Measurements from ENCODE around the gene CHRM4.

Gene CHRM4

GRCh38 chr11:46404476-46405017, 13.0 kb upstream of the CHRM4 start:
- H2BK15ac ChIP-seq (ENCODE audit: low read length), result no peak overlapping the region
- peaks cover 0 to 2% of the 10 kb centered on the region in 2 donors for H3K4me1 ChIP-seq (ENCODE audit: control insufficient read depth in 2 of 2, insufficient read depth in 1 of 2, low read depth in 1 of 2, low read length in 2 of 2)
- H3K79me1 ChIP-seq (ENCODE audit: low read depth, low read length), result no peaks in the 10 kb centered on the region
- no peaks in the 10 kb centered on the region for H3K9me3 ChIP-seq (replicated peaks in 1 of 2; ENCODE audit: control insufficient read depth in 2 of 2, insufficient read depth in 1 of 2, low read depth in 1 of 2, low read length in 2 of 2)
- H4K8ac ChIP-seq (ENCODE audit: low read depth, low read length), result no peak overlapping the region
- no peak overlapping the region for H2AK5ac ChIP-seq (ENCODE audit: low read depth, low read length)
- H4K91ac ChIP-seq (ENCODE audit: low read depth, low read length, poor library complexity), result no peak overlapping the region
- no peak overlapping the region for H3K4me2 ChIP-seq (ENCODE audit: insufficient read depth, low read length, poor library complexity, severe bottlenecking)
- H3K4ac ChIP-seq (ENCODE audit: low read length), result no peak overlapping the region
- H2AFZ ChIP-seq (ENCODE audit: low read length), result no peak overlapping the region
- WGBS, 2 donors (ENCODE audit: extremely low coverage in 2 of 2, insufficient read length in 2 of 2, insufficient replicate concordance in 1 of 2), result no CpG with 5 or more reads among the region's 5 CpGs
- H3K18ac ChIP-seq (ENCODE audit: low read length), result no peak overlapping the region
- no peak overlapping the region for H3K27ac ChIP-seq (replicated peaks; ENCODE audit: low read length)
- H3K14ac ChIP-seq (ENCODE audit: low read length), result no peak overlapping the region
- no peak overlapping the region for H3K23ac ChIP-seq (ENCODE audit: low read depth, low read length, poor library complexity)
- peaks cover 25 to 70% of the 10 kb centered on the region in 2 donors for H3K36me3 ChIP-seq (replicated peaks in 1 of 2; ENCODE audit: control insufficient read depth in 2 of 2, insufficient read depth in 2 of 2, low read length in 2 of 2)
- peak overlapping the region in 1 of 2 donors; percentile 21 for H3K4me3 ChIP-seq (ENCODE audit: low read length in 2 of 2)
- H2BK12ac ChIP-seq (ENCODE audit: low read length), result no peak overlapping the region
- DNase-seq (ENCODE audit: low spot score), result no peak
- H2BK5ac ChIP-seq (ENCODE audit: low read length), result no peak overlapping the region
- no peak overlapping the region for H2BK120ac ChIP-seq (ENCODE audit: low read depth, low read length)
- H3K9ac ChIP-seq (ENCODE audit: low read depth, low read length, poor library complexity), result no peak overlapping the region
- H3K27me3 ChIP-seq (ENCODE audit: control insufficient read depth in 3 of 3, insufficient read depth in 3 of 3, low read depth in 1 of 3, low read length in 3 of 3), result no peaks in the 10 kb centered on the region

GRCh38 chr11:46402957-46403902, 11.7 kb upstream of the CHRM4 start:
- Histone ChIP-seq H3K27ac (replicated peaks; ENCODE audit: low read length) (no peak overlapping the region), H3K36me3 (replicated peaks in 1 of 2; ENCODE audit: control insufficient read depth in 2 of 2, insufficient read depth in 2 of 2, low read length in 2 of 2) (peaks cover 17 to 61% of the 10 kb centered on the region in 2 donors)
- WGBS, 2 donors (ENCODE audit: extremely low coverage in 2 of 2, insufficient read length in 2 of 2, insufficient replicate concordance in 1 of 2), result no CpG with 5 or more reads among the region's 6 CpGs

GRCh38 chr11:46397526-46397925, 6.0 kb upstream of the CHRM4 start:
- H3K79me1 ChIP-seq (ENCODE audit: low read depth, low read length), result no peaks in the 10 kb centered on the region
- no peak overlapping the region for H2BK12ac ChIP-seq (ENCODE audit: low read length)
- no peak overlapping the region for H3K27ac ChIP-seq (replicated peaks; ENCODE audit: low read length)
- no peak overlapping the region for H4K91ac ChIP-seq (ENCODE audit: low read depth, low read length, poor library complexity)
- H3K4me3 ChIP-seq (ENCODE audit: low read length in 2 of 2), result peak overlapping the region in 1 of 2 donors; percentile 34
- H2BK15ac ChIP-seq (ENCODE audit: low read length), result no peak overlapping the region
- H3K18ac ChIP-seq (ENCODE audit: low read length), result no peak overlapping the region
- no CpG with 5 or more reads among the region's 19 CpGs for WGBS, 2 donors (ENCODE audit: extremely low coverage in 2 of 2, insufficient read length in 2 of 2, insufficient replicate concordance in 1 of 2)
- H3K36me3 ChIP-seq (replicated peaks in 1 of 2; ENCODE audit: control insufficient read depth in 2 of 2, insufficient read depth in 2 of 2, low read length in 2 of 2), result peaks cover 13 to 41% of the 10 kb centered on the region in 2 donors
- H2BK5ac ChIP-seq (ENCODE audit: low read length), result no peak overlapping the region
- H3K23ac ChIP-seq (ENCODE audit: low read depth, low read length, poor library complexity), result no peak overlapping the region
- no peaks in the 10 kb centered on the region for H3K9me3 ChIP-seq (replicated peaks in 1 of 2; ENCODE audit: control insufficient read depth in 2 of 2, insufficient read depth in 1 of 2, low read depth in 1 of 2, low read length in 2 of 2)
- H3K4ac ChIP-seq (ENCODE audit: low read length), result no peak overlapping the region
- H4K8ac ChIP-seq (ENCODE audit: low read depth, low read length), result no peak overlapping the region
- peaks cover 2 to 5% of the 10 kb centered on the region in 2 donors for H3K4me1 ChIP-seq (ENCODE audit: control insufficient read depth in 2 of 2, insufficient read depth in 1 of 2, low read depth in 1 of 2, low read length in 2 of 2)
- no peak overlapping the region for H3K14ac ChIP-seq (ENCODE audit: low read length)
- no peak overlapping the region for H2AFZ ChIP-seq (ENCODE audit: low read length)
- H3K4me2 ChIP-seq (ENCODE audit: insufficient read depth, low read length, poor library complexity, severe bottlenecking), result no peak overlapping the region
- no peak overlapping the region for H3K9ac ChIP-seq (ENCODE audit: low read depth, low read length, poor library complexity)
- no peak for DNase-seq (ENCODE audit: low spot score)
- no peak overlapping the region for H2AK5ac ChIP-seq (ENCODE audit: low read depth, low read length)
- H3K27me3 ChIP-seq (ENCODE audit: control insufficient read depth in 3 of 3, insufficient read depth in 3 of 3, low read depth in 1 of 3, low read length in 3 of 3), result peaks cover 0 to 9% (median 0%) of the 10 kb centered on the region in 3 experiments
- no peak overlapping the region for H2BK120ac ChIP-seq (ENCODE audit: low read depth, low read length)

More at GRCh38 chr11:46402957-46403902, 11.7 kb upstream of the CHRM4 start:
- H3K27me3 ChIP-seq (ENCODE audit: control insufficient read depth in 3 of 3, insufficient read depth in 3 of 3, low read depth in 1 of 3, low read length in 3 of 3), result no peaks in the 10 kb centered on the region
- no peak overlapping the region for H2BK5ac ChIP-seq (ENCODE audit: low read length)
- H3K18ac ChIP-seq (ENCODE audit: low read length), result no peak overlapping the region
- no peaks in the 10 kb centered on the region for H3K79me1 ChIP-seq (ENCODE audit: low read depth, low read length)
- DNase-seq (ENCODE audit: low spot score), result no peak
- no peak overlapping the region for H2BK15ac ChIP-seq (ENCODE audit: low read length)
- H3K23ac ChIP-seq (ENCODE audit: low read depth, low read length, poor library complexity), result no peak overlapping the region
- peak overlapping the region; percentile 39 for H4K91ac ChIP-seq (ENCODE audit: low read depth, low read length, poor library complexity)
- no peak overlapping the region for H3K14ac ChIP-seq (ENCODE audit: low read length)
- no peak overlapping the region for H3K4ac ChIP-seq (ENCODE audit: low read length)
- H2BK120ac ChIP-seq (ENCODE audit: low read depth, low read length), result no peak overlapping the region
- no peak overlapping the region for H2AK5ac ChIP-seq (ENCODE audit: low read depth, low read length)
- H2AFZ ChIP-seq (ENCODE audit: low read length), result no peak overlapping the region
- H3K9me3 ChIP-seq (replicated peaks in 1 of 2; ENCODE audit: control insufficient read depth in 2 of 2, insufficient read depth in 1 of 2, low read depth in 1 of 2, low read length in 2 of 2), result no peaks in the 10 kb centered on the region
- no peak overlapping the region for H3K9ac ChIP-seq (ENCODE audit: low read depth, low read length, poor library complexity)
- H3K4me2 ChIP-seq (ENCODE audit: insufficient read depth, low read length, poor library complexity, severe bottlenecking), result no peak overlapping the region
- H3K4me1 ChIP-seq (ENCODE audit: control insufficient read depth in 2 of 2, insufficient read depth in 1 of 2, low read depth in 1 of 2, low read length in 2 of 2), result peaks cover 0 to 2% of the 10 kb centered on the region in 2 donors
- no peak overlapping the region for H4K8ac ChIP-seq (ENCODE audit: low read depth, low read length)
- H3K4me3 ChIP-seq (ENCODE audit: low read length in 2 of 2), result no peak overlapping the region
- H2BK12ac ChIP-seq (ENCODE audit: low read length), result no peak overlapping the region

- Histone ChIP-seq H3K36me3 (replicated peaks in 1 of 2; ENCODE audit: control insufficient read depth in 2 of 2, insufficient read depth in 2 of 2, low read length in 2 of 2) (peaks cover 12 to 27% of the 10 kb centered on the region in 2 donors), H2AK5ac (ENCODE audit: low read depth, low read length) (no peak overlapping the region), H2BK120ac (ENCODE audit: low read depth, low read length) (no peak overlapping the region), H3K4me1 (ENCODE audit: control insufficient read depth in 2 of 2, insufficient read depth in 1 of 2, low read depth in 1 of 2, low read length in 2 of 2) (peaks cover 12 to 13% of the 10 kb centered on the region in 2 donors), H3K23ac (ENCODE audit: low read depth, low read length, poor library complexity) (no peak overlapping the region), H3K27ac (replicated peaks; ENCODE audit: low read length) (no peak overlapping the region), H4K8ac (ENCODE audit: low read depth, low read length) (no peak overlapping the region), H3K9ac (ENCODE audit: low read depth, low read length, poor library complexity) (no peak overlapping the region), H2BK12ac (ENCODE audit: low read length) (no peak overlapping the region), H3K4ac (ENCODE audit: low read length) (no peak overlapping the region), H2AFZ (ENCODE audit: low read length) (no peak overlapping the region), H4K91ac (ENCODE audit: low read depth, low read length, poor library complexity) (no peak overlapping the region), H3K4me3 (ENCODE audit: low read length in 2 of 2) (no peak overlapping the region), H3K9me3 (replicated peaks in 1 of 2; ENCODE audit: control insufficient read depth in 2 of 2, insufficient read depth in 1 of 2, low read depth in 1 of 2, low read length in 2 of 2) (peaks cover 0 to 3% of the 10 kb centered on the region in 2 donors), H3K14ac (ENCODE audit: low read length) (no peak overlapping the region), H3K4me2 (ENCODE audit: insufficient read depth, low read length, poor library complexity, severe bottlenecking) (no peak overlapping the region), H3K79me1 (ENCODE audit: low read depth, low read length) (no peaks in the 10 kb centered on the region), H3K27me3 (ENCODE audit: control insufficient read depth in 3 of 3, insufficient read depth in 3 of 3, low read depth in 1 of 3, low read length in 3 of 3) (peaks cover 19 to 42% (median 25%) of the 10 kb centered on the region in 3 experiments), H2BK15ac (ENCODE audit: low read length) (no peak overlapping the region), H3K18ac (ENCODE audit: low read length) (no peak overlapping the region), H2BK5ac (ENCODE audit: low read length) (no peak overlapping the region)
- DNase-seq (ENCODE audit: low spot score), result no peak
- WGBS, 2 donors (ENCODE audit: extremely low coverage in 2 of 2, insufficient read length in 2 of 2, insufficient replicate concordance in 1 of 2), result no CpG with 5 or more reads among the region's 4 CpGs
These were observed 2.2 kb upstream of the CHRM4 start for GRCh38 chr11:46393759-46394158.

Measured in neuronal stem cell (in vitro differentiated cells).